ENCODE measurements around the gene KYAT1. TPM values are rescaled to one million over a fixed set of nuclear protein-coding genes. Genes with fewer than 3 reads are reported as not detected.

The KYAT1 gene
- total RNA-seq, 1 donor from 2014 or later: 21.7 TPM

DNA sequence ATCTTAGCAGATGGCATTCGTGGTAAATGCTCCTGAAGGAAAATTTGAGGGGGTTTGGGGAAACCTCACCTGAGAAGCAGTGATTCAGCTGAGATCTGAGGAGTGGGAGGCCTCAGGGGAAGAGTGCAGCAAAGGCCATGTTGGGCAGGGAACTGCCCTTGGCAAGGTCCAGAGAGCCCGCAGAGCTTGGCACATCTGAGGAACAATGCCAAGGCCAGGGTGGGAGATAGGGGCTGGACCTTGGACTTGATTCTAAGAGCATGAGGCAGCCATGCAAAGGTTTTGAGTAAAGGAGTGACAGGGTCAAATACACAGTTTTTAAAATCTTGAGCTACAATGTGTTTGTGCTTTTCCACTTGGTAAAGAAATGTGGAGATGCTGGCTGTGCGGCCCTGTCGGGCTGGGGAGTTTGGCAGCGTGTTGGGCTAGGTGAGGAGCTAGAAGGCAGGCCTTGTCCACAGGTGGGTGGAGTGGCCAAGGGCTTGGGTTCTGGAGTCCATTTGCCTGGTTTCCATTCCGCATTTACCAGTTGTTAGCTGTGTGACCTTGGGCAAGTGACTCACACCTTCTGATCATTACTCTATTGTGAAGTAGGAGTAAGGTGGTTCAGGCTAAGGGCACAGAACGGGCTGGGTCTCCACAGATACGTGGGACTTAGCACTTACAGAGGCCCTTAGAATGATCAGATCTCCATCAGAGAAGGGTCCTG, 88.6 kb downstream of the KYAT1 start:
- Histone ChIP-seq H2AFZ (replicated peaks) (no peak overlapping the region), H3F3A (ENCODE audit: low read depth) (peaks cover under 1% of the 10 kb centered on the region), H3K27me3 (no peaks in the 10 kb centered on the region), H3K4me3 (no peak overlapping the region), H3K4me2 (no peak overlapping the region), H3K9me3 (ENCODE audit: low read depth) (no peaks in the 10 kb centered on the region), H3K79me2 (ENCODE audit: low read depth) (peaks cover 3% of the 10 kb centered on the region), H3K27ac (no peak overlapping the region), H4K20me1 (ENCODE audit: low read depth) (no peaks in the 10 kb centered on the region), H3K9ac (no peak overlapping the region), H3K4me1 (peaks cover 2% of the 10 kb centered on the region), H3K36me3 (no peaks in the 10 kb centered on the region)
- no peak for DNase-seq (ENCODE audit: low spot score)
- H3K9me3 Mint-ChIP-seq: no peaks in the 10 kb centered on the region
- peaks cover 2% of the 10 kb centered on the region for H3K27me3 Mint-ChIP-seq (ENCODE audit: insufficient read depth, low read depth)
- peaks cover 6% of the 10 kb centered on the region for H3K36me3 Mint-ChIP-seq
- H3K4me3 Mint-ChIP-seq: no peak overlapping the region
- TF ChIP-seq, protein P1, sequence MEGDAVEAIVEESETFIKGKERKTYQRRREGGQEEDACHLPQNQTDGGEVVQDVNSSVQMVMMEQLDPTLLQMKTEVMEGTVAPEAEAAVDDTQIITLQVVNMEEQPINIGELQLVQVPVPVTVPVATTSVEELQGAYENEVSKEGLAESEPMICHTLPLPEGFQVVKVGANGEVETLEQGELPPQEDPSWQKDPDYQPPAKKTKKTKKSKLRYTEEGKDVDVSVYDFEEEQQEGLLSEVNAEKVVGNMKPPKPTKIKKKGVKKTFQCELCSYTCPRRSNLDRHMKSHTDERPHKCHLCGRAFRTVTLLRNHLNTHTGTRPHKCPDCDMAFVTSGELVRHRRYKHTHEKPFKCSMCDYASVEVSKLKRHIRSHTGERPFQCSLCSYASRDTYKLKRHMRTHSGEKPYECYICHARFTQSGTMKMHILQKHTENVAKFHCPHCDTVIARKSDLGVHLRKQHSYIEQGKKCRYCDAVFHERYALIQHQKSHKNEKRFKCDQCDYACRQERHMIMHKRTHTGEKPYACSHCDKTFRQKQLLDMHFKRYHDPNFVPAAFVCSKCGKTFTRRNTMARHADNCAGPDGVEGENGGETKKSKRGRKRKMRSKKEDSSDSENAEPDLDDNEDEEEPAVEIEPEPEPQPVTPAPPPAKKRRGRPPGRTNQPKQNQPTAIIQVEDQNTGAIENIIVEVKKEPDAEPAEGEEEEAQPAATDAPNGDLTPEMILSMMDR (IDR thresholded peaks at IDR 0.05): no peak
- TF ChIP-seq EZH2 (IDR thresholded peaks at IDR 0.05): no peak
- TF ChIP-seq EZH2phosphoT487 (IDR thresholded peaks at IDR 0.05): no peak
- H3K4me1 Mint-ChIP-seq: peaks cover 6% of the 10 kb centered on the region
- H3K27ac Mint-ChIP-seq: no peak overlapping the region

GRCh38 chr9:128792134-128792533, 89.6 kb downstream of the KYAT1 start:
- Mint-ChIP-seq H3K27me3 (ENCODE audit: insufficient read depth, low read depth) (no peaks in the 10 kb centered on the region), H3K4me1 (peaks cover 11% of the 10 kb centered on the region), H3K9me3 (no peaks in the 10 kb centered on the region), H3K36me3 (peaks cover 3% of the 10 kb centered on the region), H3K4me3 (no peak overlapping the region), H3K27ac (no peak overlapping the region)
- Histone ChIP-seq H2AFZ (replicated peaks) (no peak overlapping the region), H3K4me3 (no peak overlapping the region), H4K20me1 (ENCODE audit: low read depth) (no peaks in the 10 kb centered on the region), H3K9me3 (ENCODE audit: low read depth) (no peaks in the 10 kb centered on the region), H3K79me2 (ENCODE audit: low read depth) (peaks cover 13% of the 10 kb centered on the region), H3K27me3 (no peaks in the 10 kb centered on the region), H3K27ac (no peak overlapping the region), H3K4me1 (peaks cover 7% of the 10 kb centered on the region), H3K4me2 (no peak overlapping the region), H3K36me3 (no peaks in the 10 kb centered on the region), H3K9ac (no peak overlapping the region), H3F3A (ENCODE audit: low read depth) (peaks cover 11% of the 10 kb centered on the region)
- TF ChIP-seq, protein P1 (IDR thresholded peaks at IDR 0.05): no peak
- TF ChIP-seq EZH2 (IDR thresholded peaks at IDR 0.05) (no peak), EZH2phosphoT487 (IDR thresholded peaks at IDR 0.05) (no peak)
- DNase-seq (ENCODE audit: low spot score): no peak

DNA sequence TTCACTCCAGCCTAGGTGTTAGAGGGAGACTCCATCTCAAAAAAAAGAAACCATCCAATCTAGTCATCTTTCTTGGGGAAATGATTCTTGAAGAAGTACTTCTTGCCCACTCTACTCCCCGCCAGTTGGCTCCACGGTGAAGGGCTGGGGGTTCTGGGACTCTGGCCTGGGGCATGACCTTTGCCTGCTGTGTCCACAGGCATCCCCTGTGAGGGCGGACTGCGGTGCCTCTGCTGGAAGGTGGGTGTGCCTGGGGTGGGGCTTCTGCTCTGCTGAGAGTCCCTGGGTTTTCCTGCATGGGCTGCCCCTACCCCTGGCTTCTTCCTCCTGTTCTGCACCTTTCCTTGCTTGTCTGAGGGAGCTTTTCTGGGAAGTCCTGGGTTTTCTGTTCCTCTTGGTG, 91.2 kb downstream of the KYAT1 start:
- TF ChIP-seq EZH2 (IDR thresholded peaks at IDR 0.05) (no peak), EZH2phosphoT487 (IDR thresholded peaks at IDR 0.05) (no peak)
- TF ChIP-seq, protein P1 (IDR thresholded peaks at IDR 0.05): no peak
- H3K4me3 Mint-ChIP-seq: no peak overlapping the region
- peaks cover 11% of the 10 kb centered on the region for H3K4me1 Mint-ChIP-seq
- Histone ChIP-seq H3F3A (ENCODE audit: low read depth) (peaks cover 19% of the 10 kb centered on the region), H4K20me1 (ENCODE audit: low read depth) (no peaks in the 10 kb centered on the region), H3K27me3 (no peaks in the 10 kb centered on the region), H3K79me2 (ENCODE audit: low read depth) (peaks cover 13% of the 10 kb centered on the region), H3K4me3 (no peak overlapping the region), H3K4me1 (peaks cover 7% of the 10 kb centered on the region), H2AFZ (replicated peaks) (no peak overlapping the region), H3K36me3 (no peaks in the 10 kb centered on the region), H3K9ac (no peak overlapping the region), H3K9me3 (ENCODE audit: low read depth) (no peaks in the 10 kb centered on the region), H3K27ac (no peak overlapping the region), H3K4me2 (no peak overlapping the region)
- no peak for DNase-seq (ENCODE audit: low spot score)
- H3K36me3 Mint-ChIP-seq: peaks cover 2% of the 10 kb centered on the region
- H3K27me3 Mint-ChIP-seq (ENCODE audit: insufficient read depth, low read depth): no peaks in the 10 kb centered on the region
- no peak overlapping the region for H3K27ac Mint-ChIP-seq
- no peaks in the 10 kb centered on the region for H3K9me3 Mint-ChIP-seq
